Measurements from ENCODE around the gene RARA.

DNA sequence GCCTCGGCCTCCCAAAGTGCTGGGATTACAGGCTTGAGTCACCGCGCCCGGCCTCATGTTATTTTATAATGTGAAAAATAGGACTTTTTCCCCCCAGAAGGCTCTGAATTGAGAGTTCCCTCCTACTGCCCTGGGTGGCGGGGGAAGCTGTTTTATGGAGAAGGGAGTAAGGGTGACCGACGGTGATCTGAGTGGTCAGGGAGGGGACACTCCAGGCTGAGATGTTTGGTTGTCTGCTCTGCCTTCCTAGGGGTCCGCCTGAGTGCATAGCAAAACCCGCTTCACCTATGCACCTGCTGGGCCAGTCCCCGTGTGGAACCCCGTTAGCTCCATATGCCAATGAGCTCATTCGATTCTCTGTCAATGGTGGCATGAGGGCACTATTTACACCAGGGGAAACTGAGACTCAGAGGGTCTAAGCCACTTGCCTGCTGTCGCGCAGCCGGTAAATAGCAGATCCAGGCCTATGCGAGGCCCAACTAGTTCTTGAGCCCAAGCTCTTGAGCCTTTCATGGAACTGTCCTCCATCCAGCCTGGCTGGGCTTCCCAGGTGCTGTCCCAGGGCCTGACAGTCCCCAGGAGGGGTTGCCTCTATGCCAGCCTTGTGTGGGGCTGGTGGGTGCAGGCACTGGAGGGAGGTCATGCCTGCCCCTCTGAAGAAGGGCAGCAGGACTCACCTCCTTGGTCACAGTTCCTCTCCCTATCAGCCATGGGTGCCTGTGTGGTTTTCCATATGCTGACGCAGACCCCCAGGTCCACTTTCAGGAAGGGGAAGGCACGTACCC is 57.3 kb downstream of the RARA start:
- TF ChIP-seq, protein P1, sequence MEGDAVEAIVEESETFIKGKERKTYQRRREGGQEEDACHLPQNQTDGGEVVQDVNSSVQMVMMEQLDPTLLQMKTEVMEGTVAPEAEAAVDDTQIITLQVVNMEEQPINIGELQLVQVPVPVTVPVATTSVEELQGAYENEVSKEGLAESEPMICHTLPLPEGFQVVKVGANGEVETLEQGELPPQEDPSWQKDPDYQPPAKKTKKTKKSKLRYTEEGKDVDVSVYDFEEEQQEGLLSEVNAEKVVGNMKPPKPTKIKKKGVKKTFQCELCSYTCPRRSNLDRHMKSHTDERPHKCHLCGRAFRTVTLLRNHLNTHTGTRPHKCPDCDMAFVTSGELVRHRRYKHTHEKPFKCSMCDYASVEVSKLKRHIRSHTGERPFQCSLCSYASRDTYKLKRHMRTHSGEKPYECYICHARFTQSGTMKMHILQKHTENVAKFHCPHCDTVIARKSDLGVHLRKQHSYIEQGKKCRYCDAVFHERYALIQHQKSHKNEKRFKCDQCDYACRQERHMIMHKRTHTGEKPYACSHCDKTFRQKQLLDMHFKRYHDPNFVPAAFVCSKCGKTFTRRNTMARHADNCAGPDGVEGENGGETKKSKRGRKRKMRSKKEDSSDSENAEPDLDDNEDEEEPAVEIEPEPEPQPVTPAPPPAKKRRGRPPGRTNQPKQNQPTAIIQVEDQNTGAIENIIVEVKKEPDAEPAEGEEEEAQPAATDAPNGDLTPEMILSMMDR (IDR thresholded peaks at IDR 0.05; ENCODE audit: borderline replicate concordance, extremely low read depth, low read length, poor library complexity, severe bottlenecking) = no peak
- no peak for TF ChIP-seq EZH2 (IDR thresholded peaks at IDR 0.05; ENCODE audit: borderline replicate concordance, low read depth, low read length, severe bottlenecking)
